Measurements from ENCODE around the gene ZBTB9.

The ZBTB9 gene

DNA sequence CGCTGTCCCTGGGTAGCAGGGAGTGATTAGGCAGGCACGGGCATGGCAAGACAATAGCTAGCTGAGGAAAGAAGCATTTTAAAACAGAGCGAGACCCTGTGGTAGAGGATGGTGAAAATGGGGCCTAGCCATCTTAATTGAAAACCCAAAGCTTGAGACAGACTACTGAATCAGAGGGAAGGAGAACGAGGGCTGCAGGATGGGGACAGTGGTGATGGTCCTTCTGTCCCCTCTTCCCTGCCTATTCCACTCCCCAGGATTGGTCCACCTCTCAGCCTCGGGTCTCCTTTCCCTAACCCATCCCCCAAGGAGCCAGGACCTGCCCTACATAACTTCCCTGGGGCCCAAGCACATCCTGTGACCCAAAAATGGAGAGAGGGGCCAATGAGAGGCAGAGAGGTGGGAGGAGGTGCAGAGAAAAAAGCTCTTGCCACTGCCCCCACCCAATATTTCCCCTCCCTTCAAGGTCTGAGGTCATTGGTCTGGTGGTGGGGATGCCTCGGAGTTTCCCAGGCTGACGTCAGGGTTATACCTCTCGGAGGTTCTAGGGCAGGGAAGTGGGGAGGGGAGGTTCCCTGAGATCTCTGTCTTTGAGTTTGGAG, 35.6 kb upstream of the ZBTB9 start:
- DNase-seq (ENCODE audit: low read depth, low spot score) = no peak

GRCh38 chr6:33419580-33420490, 34.5 kb upstream of the ZBTB9 start, which contains the start of gene SYNGAP1:
SYNGAP1 (plus strand) TSS chr6:33420065; CDS start chr6:33420265, 200 bp downstream.
- DNase-seq (ENCODE audit: low read depth, low spot score) = no peak

GRCh38 chr6:33420491-33421343, 33.7 kb upstream of the ZBTB9 start:
- no peak for DNase-seq (ENCODE audit: low read depth, low spot score)

DNA sequence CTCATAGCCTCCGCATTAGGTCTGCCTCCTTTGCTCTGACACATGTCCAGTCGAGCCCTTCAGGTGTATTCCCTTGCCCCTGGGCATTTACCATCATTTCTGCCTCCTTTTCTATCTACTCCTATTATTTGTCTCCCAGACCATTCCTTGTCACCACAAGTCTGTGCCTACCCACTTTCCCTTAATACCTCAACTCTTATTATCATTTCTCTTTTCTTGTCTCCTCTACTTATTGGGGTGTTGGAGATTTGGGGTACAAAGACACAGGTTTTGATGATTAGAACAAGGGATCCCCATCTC, 33.1 kb upstream of the ZBTB9 start:
- DNase-seq (ENCODE audit: low read depth, low spot score) = no peak

GRCh38 chr6:33423777-33424176, 30.6 kb upstream of the ZBTB9 start:
- no peak for DNase-seq (ENCODE audit: low read depth, low spot score)

DNA sequence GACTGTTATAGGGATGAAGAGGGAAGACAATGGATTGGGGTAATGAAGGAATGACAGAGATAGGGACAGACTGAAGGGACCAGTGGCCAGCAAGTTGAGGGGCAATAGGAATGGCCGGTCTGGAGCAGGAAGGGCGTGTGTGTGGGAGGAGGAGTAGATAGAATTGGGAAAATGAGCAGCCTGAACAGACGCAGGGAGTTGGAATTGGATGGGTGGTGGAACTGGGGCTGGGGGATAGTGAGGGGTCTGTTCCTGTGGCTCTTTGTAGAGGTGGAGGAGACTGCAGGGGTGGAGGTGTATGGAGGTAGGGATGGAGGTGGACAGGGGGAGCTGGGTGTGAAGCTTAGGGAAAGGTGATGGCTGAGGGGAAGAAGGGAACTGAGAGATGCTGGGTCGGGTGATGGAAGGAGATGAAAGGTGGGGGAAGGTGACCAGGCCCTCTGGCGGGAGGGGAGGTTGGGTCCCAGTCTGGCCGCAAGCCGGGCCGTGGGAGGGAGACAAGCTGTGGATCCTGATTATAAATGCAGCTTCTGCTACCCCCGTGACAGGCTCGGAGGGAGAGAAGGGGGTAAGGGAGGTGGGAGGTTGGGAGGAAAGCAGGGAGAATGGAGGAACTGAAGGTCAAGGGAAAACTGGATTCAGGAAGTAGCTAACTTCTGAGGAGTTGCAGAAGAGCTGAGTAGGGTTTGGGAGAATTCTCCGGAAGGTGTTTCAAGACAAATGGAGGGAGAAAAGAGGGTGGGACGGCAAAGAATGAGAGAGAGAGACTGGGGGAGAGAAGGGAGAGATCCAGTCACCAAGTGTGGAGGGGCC, 29.3 kb upstream of the ZBTB9 start:
- DNase-seq (ENCODE audit: low read depth, low spot score) = no peak

DNA sequence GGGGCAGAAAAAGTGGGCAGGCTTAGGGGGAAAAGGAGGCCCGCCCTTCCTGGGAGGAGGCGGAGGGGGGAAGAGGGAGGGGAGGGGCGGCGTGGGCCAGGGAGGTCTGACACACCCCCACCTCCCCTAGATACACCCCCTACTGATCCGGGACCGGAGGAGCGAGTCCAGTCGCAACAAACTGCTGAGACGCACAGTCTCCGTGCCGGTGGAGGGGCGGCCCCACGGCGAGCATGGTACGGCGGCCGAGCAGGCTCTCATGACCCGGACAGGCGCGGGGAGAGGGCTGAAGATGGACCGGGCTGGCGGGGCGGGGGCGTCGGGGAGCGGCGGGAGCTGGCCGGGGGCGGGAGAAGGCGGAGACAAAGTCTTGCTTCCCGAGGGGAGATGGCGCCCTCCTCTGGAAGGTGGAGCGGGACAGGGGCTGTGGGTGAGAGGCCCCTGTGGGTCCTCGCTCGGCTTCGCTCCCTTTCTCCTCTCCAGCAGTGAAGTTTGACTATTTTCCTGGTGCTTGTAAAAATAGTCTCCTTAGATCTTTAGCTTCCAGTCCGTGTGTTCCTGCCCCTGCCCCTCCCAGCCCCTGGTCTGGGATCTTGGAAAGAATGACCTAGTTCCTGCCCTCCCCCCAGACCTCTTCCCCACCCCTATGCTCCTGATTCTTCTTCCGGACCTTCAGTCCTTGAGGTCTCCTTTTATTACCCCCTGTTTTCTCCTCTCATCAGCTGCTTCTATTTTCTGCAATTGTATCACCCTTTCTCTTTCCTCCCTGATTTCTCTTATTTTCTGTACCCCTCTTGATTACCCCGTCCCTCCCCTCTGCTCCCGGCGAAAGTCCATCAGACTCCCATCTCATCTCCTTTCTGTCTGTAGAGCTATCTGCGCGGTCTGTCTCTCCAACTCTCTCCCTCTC, 28.5 kb upstream of the ZBTB9 start:
- DNase-seq (ENCODE audit: low read depth, low spot score) = no peak

- no peak for DNase-seq (ENCODE audit: low read depth, low spot score)
Observed at GRCh38 chr6:33426590-33427511, 27.5 kb upstream of the ZBTB9 start.

- no peak for DNase-seq (ENCODE audit: low read depth, low spot score)
Observed at GRCh38 chr6:33427585-33428223, 26.7 kb upstream of the ZBTB9 start.

- no peak for DNase-seq (ENCODE audit: low read depth, low spot score)
Observed at GRCh38 chr6:33428224-33428965, 26.0 kb upstream of the ZBTB9 start.

GRCh38 chr6:33428966-33429749, 25.2 kb upstream of the ZBTB9 start:
- no peak for DNase-seq (ENCODE audit: low read depth, low spot score)

DNA sequence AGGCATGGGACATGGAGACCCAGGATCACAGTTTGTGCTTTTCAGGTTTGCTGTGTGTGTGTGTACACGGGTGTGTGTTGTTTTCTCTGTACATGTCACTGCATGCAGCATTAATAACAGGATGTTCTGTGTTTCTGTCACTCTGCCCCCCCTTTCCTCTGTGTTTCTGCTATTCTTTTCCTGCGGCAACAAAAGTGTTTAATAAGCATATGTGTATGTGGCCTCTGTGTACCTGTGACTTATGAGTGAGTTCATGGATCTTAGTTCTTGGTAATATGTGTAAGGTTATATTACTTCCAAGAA, 24.7 kb upstream of the ZBTB9 start:
- no peak for DNase-seq (ENCODE audit: low read depth, low spot score)

- DNase-seq (ENCODE audit: low read depth, low spot score) = no peak
Observed at GRCh38 chr6:33430334-33430733, 24.0 kb upstream of the ZBTB9 start.

GRCh38 chr6:33430991-33431879, 23.1 kb upstream of the ZBTB9 start:
- no peak for DNase-seq (ENCODE audit: low read depth, low spot score)

DNA sequence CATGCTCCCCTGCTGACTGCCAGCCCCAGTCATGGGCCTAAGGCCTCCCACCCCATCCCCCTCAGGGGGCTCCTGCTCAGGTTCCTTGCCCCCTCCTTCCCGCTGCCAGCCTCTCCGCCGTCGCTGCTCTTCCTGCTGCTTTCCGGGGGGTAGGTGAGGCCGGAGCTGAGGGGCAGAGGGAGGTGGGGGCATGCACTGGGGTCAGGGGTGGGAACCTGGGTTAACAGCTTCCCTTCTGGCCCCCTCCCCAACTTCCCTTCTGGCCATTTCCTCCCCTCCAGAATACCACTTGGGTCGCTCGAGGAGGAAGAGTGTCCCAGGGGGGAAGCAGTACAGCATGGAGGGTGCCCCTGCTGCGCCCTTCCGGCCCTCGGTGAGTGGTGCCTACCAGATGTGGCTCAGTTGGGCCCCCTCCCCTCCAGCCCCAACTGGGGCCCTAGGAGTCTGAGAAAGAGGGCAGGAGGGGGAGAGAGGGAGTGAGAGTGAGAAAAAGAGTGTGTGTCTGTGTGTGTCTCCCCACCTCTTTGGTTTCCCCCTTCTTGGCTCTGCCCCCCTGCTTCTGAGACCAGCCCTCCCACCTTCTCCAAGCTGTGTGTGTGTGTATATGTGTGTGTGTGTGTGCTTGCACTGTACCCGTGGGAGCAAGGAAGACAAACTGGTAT, 22.4 kb upstream of the ZBTB9 start:
- no peak for DNase-seq (ENCODE audit: low read depth, low spot score)

GRCh38 chr6:33432546-33432945, 21.8 kb upstream of the ZBTB9 start:
- DNase-seq (ENCODE audit: low read depth, low spot score) = no peak

Data from iPS DF 19.7 (cell line).